Trophoblast cell (in vitro differentiated cells and primary cell): ENCODE results near the gene DDTL.

Experiments
- DNase-seq, 2 donors: peaks; one replicate each; pipeline ENCODE4 v3.0.0-alpha.2; 2016
- H2AFZ ChIP-seq: 2 replicates; pipeline ENCODE4 v1.6.1; 2013; ENCODE audit warnings: low read length, moderate library complexity, mild to moderate bottlenecking; ENCODE audit not compliant: insufficient read depth, poor library complexity
- H2AK5ac ChIP-seq: 2 replicates; pipeline ENCODE4 v1.6.1; 2013; ENCODE audit warnings: mild to moderate bottlenecking, low read length
- H2BK120ac ChIP-seq: 2 replicates; pipeline ENCODE4 v1.6.1; 2013; ENCODE audit warnings: low read length, mild to moderate bottlenecking, moderate library complexity; ENCODE audit not compliant: insufficient read depth, poor library complexity
- H2BK12ac ChIP-seq: 2 replicates; pipeline ENCODE4 v1.6.1; 2013; ENCODE audit warnings: mild to moderate bottlenecking, low read length, moderate library complexity
- H2BK5ac ChIP-seq: 2 replicates; pipeline ENCODE4 v1.6.1; 2013; ENCODE audit warnings: low read length, low read depth, moderate library complexity, mild to moderate bottlenecking; ENCODE audit not compliant: poor library complexity
- H3K14ac ChIP-seq: 2 replicates; pipeline ENCODE4 v1.6.1; 2013; ENCODE audit warnings: mild to moderate bottlenecking, low read length
- H3K18ac ChIP-seq: 2 replicates; pipeline ENCODE4 v1.6.1; 2013; ENCODE audit warnings: mild to moderate bottlenecking, low read length
- H3K23ac ChIP-seq: 2 replicates; pipeline ENCODE4 v1.6.1; 2013; ENCODE audit warnings: low read length
- H3K27ac ChIP-seq: 2 replicates; pipeline ENCODE4 v1.5.1; 2013; ENCODE audit warnings: low read depth, mild to moderate bottlenecking, inconsistent platforms, low read length, moderate library complexity
- H3K27me3 ChIP-seq: 2 replicates; pipeline ENCODE4 v1.6.1; 2013; ENCODE audit warnings: inconsistent platforms, mild to moderate bottlenecking, low read length, moderate library complexity; ENCODE audit not compliant: insufficient read depth
- H3K36me3 ChIP-seq, 2 experiments: 1 replicate in 1 of 2; 2 replicates in 1 of 2; pipeline ENCODE4 v1.6.1; 2013; ENCODE audit warnings: low read length in 2 of 2, mild to moderate bottlenecking in 2 of 2, moderate library complexity in 1 of 2; ENCODE audit not compliant: insufficient read depth in 2 of 2, control insufficient read depth in 1 of 2
- H3K4ac ChIP-seq: 2 replicates; pipeline ENCODE4 v1.6.1; 2013; ENCODE audit warnings: low read depth, mild to moderate bottlenecking, low read length, moderate library complexity
- H3K4me1 ChIP-seq, 2 experiments: 1 replicate in 1 of 2; 2 replicates in 1 of 2; pipeline ENCODE4 v1.6.1; 2013; ENCODE audit warnings: low read length in 2 of 2, mild to moderate bottlenecking in 2 of 2, moderate library complexity in 1 of 2; ENCODE audit not compliant: insufficient read depth in 2 of 2, control insufficient read depth in 1 of 2
- H3K4me2 ChIP-seq: 2 replicates; pipeline ENCODE4 v1.6.1; 2013; ENCODE audit warnings: inconsistent platforms, mild to moderate bottlenecking, low read length, moderate library complexity
- H3K4me3 ChIP-seq: 2 replicates; pipeline ENCODE4 v1.5.1; 2013; ENCODE audit warnings: mild to moderate bottlenecking, low read depth, low read length, inconsistent platforms
- H3K79me1 ChIP-seq: one replicate; pipeline ENCODE4 v1.6.1; 2013; ENCODE audit warnings: low read length
- H3K79me2 ChIP-seq: 2 replicates; pipeline ENCODE4 v1.6.1; 2013; ENCODE audit warnings: low read length, mild to moderate bottlenecking; ENCODE audit not compliant: control insufficient read depth, insufficient read depth, poor library complexity
- H3K9ac ChIP-seq: 2 replicates; pipeline ENCODE4 v1.6.1; 2013; ENCODE audit warnings: mild to moderate bottlenecking, low read length
- H3K9me3 ChIP-seq: 2 replicates; pipeline ENCODE4 v1.6.1; 2013; ENCODE audit warnings: low read depth, mild to moderate bottlenecking, control low read depth, inconsistent platforms, low read length; ENCODE audit not compliant: insufficient read depth
- H4K12ac ChIP-seq: 2 replicates; pipeline ENCODE4 v1.6.1; 2013; ENCODE audit warnings: low read depth, mild to moderate bottlenecking, low read length, moderate library complexity
- H4K8ac ChIP-seq: 2 replicates; pipeline ENCODE4 v1.6.1; 2013; ENCODE audit warnings: low read depth, mild to moderate bottlenecking, low read length, moderate library complexity
- H4K91ac ChIP-seq: one replicate; pipeline ENCODE4 v1.6.1; 2013; ENCODE audit warnings: low read depth, mild to moderate bottlenecking, low read length, moderate library complexity
- WGBS: extraction: QIAGEN DNeasy Blood & Tissue Kit; methylation state at CpG from one replicate; pipeline ENCODE4 v1.1.7; 2013; ENCODE audit warnings: missing lambda C conversion rate; ENCODE audit not compliant: insufficient read length, insufficient coverage; ENCODE audit errors: extremely low coverage; 5-methylcytosine and 5-hydroxymethylcytosine counted together

DDTL gene

DNA sequence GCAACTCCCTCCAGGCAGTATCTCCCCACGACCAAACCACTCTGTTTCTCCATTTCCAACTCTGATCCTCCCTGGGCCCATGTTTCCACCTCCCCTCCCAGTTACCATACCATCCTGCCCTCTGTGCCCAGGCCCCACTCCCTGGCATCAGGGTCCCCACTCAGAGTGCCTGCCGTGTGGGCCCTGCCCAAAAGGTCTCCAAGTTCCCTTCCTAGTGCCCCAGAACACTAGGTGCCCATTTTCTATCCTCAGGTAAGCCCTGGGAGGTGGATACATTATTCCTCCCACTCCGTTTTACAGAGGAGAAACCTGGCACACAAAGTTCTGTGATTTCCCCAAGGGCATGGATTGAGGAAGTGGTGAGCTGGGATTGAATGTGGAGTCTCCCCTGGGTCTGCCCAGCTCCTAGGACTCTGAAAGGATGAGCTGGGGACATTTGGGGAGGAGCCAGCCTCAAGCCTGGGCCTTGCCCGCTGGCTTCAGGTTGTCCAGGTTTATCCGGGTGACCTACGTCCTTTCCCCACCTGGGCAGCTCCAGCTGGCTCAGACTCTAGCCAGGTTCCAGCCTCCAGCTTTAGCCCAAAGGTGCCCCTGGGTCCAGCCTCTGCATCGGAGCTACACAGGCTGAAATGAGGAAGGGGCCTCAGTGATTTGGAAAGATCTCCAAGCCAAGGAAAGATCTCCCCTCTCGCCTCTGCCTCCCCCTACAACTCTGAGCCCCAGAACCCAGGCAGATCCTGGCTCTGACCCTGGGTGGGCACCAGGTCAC is 40.7 kb downstream of the DDTL start:
- no peak for DNase-seq
- H4K91ac ChIP-seq: no peak overlapping the region

DNA sequence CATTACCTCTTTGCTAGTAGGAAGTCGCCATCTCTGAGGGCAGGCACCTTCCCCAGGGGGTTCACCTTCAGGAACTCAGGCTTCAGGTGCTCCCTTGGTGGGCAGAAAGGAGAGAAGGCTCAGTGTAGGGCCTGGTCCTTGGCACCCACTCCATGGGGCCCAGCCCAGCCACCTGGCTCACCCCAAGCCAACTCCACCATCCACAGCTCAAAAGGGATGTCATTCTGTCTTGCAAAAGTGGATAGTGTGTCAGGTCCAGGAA is 41.3 kb downstream of the DDTL start:
- Histone ChIP-seq H3K27me3 (no peaks in the 10 kb centered on the region), H4K91ac (no peak overlapping the region), H4K12ac (no peak overlapping the region), H3K4me3 (peak overlapping the region; percentile 3), H3K79me2 (peaks cover 5% of the 10 kb centered on the region), H2AK5ac (no peak overlapping the region), H3K36me3 (no peaks in the 10 kb centered on the region), H2AFZ (no peak overlapping the region), H3K4ac (no peak overlapping the region), H3K4me2 (no peak overlapping the region), H2BK12ac (no peak overlapping the region), H3K9me3 (peaks cover 12% of the 10 kb centered on the region), H3K14ac (no peak overlapping the region), H3K79me1 (peaks cover 8% of the 10 kb centered on the region), H3K27ac (no peak overlapping the region), H2BK5ac (no peak overlapping the region), H3K4me1 (peaks cover 3 to 5% of the 10 kb centered on the region in 2 experiments), H3K18ac (no peak overlapping the region), H2BK120ac (no peak overlapping the region), H3K9ac (no peak overlapping the region), H4K8ac (no peak overlapping the region), H3K23ac (no peak overlapping the region)
- no peak for DNase-seq
- no CpG with 5 or more reads among the region's 1 CpG for WGBS

More for the DNA sequence above, 40.7 kb downstream of the DDTL start:
- no peak overlapping the region for H2AK5ac ChIP-seq
- no peak overlapping the region for H4K8ac ChIP-seq
- H3K9me3 ChIP-seq: peaks cover 12% of the 10 kb centered on the region
- H3K4me1 ChIP-seq: peaks cover 3 to 5% of the 10 kb centered on the region in 2 experiments
- peaks cover 5% of the 10 kb centered on the region for H3K79me2 ChIP-seq
- H2AFZ ChIP-seq: no peak overlapping the region
- no peak overlapping the region for H3K4ac ChIP-seq
- no peak overlapping the region for H3K14ac ChIP-seq
- no peaks in the 10 kb centered on the region for H3K36me3 ChIP-seq
- peak overlapping the region; percentile 3 for H3K4me3 ChIP-seq
- no peak overlapping the region for H3K23ac ChIP-seq
- H3K18ac ChIP-seq: no peak overlapping the region
- H2BK12ac ChIP-seq: no peak overlapping the region
- no peak overlapping the region for H3K27ac ChIP-seq
- peaks cover 8% of the 10 kb centered on the region for H3K79me1 ChIP-seq
- no peak overlapping the region for H4K12ac ChIP-seq
- H3K9ac ChIP-seq: no peak overlapping the region
- no peak overlapping the region for H2BK120ac ChIP-seq
- WGBS: no CpG with 5 or more reads among the region's 8 CpGs
- H3K27me3 ChIP-seq: no peaks in the 10 kb centered on the region
- no peak overlapping the region for H3K4me2 ChIP-seq
- H2BK5ac ChIP-seq: no peak overlapping the region

DNA sequence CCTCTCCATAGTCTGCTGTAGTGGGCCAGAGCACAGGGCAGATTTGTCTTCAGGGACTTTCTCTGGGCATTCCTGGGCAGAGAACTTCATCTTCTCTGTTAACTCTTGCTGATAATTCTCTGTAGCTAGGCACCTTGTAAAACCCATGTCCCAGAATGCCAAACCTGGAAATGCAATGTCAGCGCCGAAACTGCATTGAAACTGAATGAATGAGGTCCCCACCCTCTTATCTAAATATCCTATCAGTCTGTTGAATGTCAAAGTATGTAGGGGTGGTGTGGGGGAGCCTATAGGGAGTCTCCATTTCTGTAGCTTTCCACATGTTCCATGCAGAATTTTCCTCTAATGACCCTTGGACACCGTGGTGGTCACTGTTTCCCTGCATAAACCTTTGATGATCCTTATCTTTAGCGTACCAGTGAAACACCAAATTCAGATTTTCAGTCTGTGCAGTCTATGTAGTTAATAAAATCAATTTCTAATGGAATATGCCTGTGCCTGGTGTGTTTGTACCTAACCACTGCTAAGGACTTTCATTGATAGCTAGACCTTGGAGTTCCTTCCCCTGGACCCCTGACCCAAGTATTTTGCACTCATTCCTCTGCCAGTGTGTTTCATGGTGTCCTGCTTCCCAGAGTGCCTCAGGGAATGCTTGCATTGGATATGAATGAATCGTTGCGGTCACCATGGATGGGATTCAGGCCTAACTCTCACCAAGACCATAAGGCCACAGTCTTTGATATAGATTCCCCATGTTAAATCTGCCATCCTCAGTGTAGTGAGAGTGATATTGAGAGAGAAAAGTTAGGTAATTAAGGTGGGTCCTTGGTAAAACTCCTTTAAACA is 41.9 kb downstream of the DDTL start:
- Histone ChIP-seq H2BK12ac (no peak overlapping the region), H3K23ac (no peak overlapping the region), H3K4me3 (no peak overlapping the region), H3K4me1 (peaks cover 3 to 5% of the 10 kb centered on the region in 2 experiments), H3K9me3 (peaks cover 12% of the 10 kb centered on the region), H2AK5ac (no peak overlapping the region), H3K4ac (no peak overlapping the region), H2BK5ac (no peak overlapping the region), H4K8ac (no peak overlapping the region), H2BK120ac (no peak overlapping the region), H3K27me3 (no peaks in the 10 kb centered on the region), H3K36me3 (no peaks in the 10 kb centered on the region), H3K4me2 (no peak overlapping the region), H3K27ac (no peak overlapping the region), H4K91ac (no peak overlapping the region), H3K14ac (no peak overlapping the region), H4K12ac (no peak overlapping the region), H2AFZ (no peak overlapping the region), H3K79me2 (peaks cover 5% of the 10 kb centered on the region), H3K79me1 (peaks cover 8% of the 10 kb centered on the region), H3K9ac (no peak overlapping the region), H3K18ac (no peak overlapping the region)
- DNase-seq: no peak
- WGBS: no CpG with 5 or more reads among the region's 6 CpGs

- Histone ChIP-seq H2AK5ac (no peak overlapping the region), H3K4ac (no peak overlapping the region), H2BK12ac (no peak overlapping the region), H3K27ac (no peak overlapping the region), H3K23ac (no peak overlapping the region), H2BK5ac (no peak overlapping the region), H3K36me3 (no peaks in the 10 kb centered on the region), H3K4me1 (peaks cover 0 to 4% of the 10 kb centered on the region in 2 experiments), H3K79me1 (peaks cover 8% of the 10 kb centered on the region), H3K9me3 (peaks cover 12% of the 10 kb centered on the region), H3K9ac (no peak overlapping the region), H4K12ac (no peak overlapping the region), H3K4me3 (no peak overlapping the region), H4K91ac (no peak overlapping the region), H3K18ac (no peak overlapping the region), H2AFZ (no peak overlapping the region), H3K27me3 (no peaks in the 10 kb centered on the region), H4K8ac (no peak overlapping the region), H2BK120ac (no peak overlapping the region), H3K14ac (no peak overlapping the region), H3K4me2 (no peak overlapping the region), H3K79me2 (peaks cover 5% of the 10 kb centered on the region)
- no CpG with 5 or more reads among the region's 7 CpGs for WGBS
- DNase-seq: peak; percentile 15 to 44
Observed at GRCh38 chr22:24009227-24010017, 42.7 kb downstream of the DDTL start.
